Measurements from ENCODE around the gene RENBP.

GRCh38 chrX:153971450-153972367, 27.3 kb upstream of the RENBP start, which contains the start of gene HCFC1:
- no peak for TF ChIP-seq CTCF (IDR thresholded peaks at IDR 0.05)
- peak; percentile 3 to 38 for TF ChIP-seq POLR2A (IDR thresholded peaks at IDR 0.05)
